ENCODE results near the gene GTF2IRD1. TPM values are rescaled to one million over a fixed set of nuclear protein-coding genes. Genes with fewer than 3 reads are reported as not detected.
A peak's percentile ranks its signal among the peaks of the same experiment; 100 is the strongest.

GTF2IRD1 gene
- total and polyA plus RNA-seq, 2 experiments from 2014 or later: 28.7 to 37.1 TPM

GRCh38 chr7:74467876-74468275 lies 14.2 kb downstream of the GTF2IRD1 start (continued):
- no peak for TF ChIP-seq ETS1 (IDR thresholded peaks at IDR 0.05)
- TF ChIP-seq ZNF114 (CRISPR knock-in tag; IDR thresholded peaks at IDR 0.05): no peak
- no peak for TF ChIP-seq JUNB (IDR thresholded peaks at IDR 0.05; ENCODE audit: unreplicated experiment)
- no peak for TF ChIP-seq EZH2phosphoT487 (IDR thresholded peaks at IDR 0.05; ENCODE audit: unreplicated experiment)
- no peak for TF ChIP-seq ZNF331 (CRISPR knock-in tag; IDR thresholded peaks at IDR 0.05; ENCODE audit: low read depth)
- TF ChIP-seq REST (IDR thresholded peaks at IDR 0.05; ENCODE audit: unreplicated experiment): no peak
- TF ChIP-seq CREB1 (CRISPR knock-in tag; IDR thresholded peaks at IDR 0.05; ENCODE audit: low read depth): no peak
- TF ChIP-seq NANOG (IDR thresholded peaks at IDR 0.05; ENCODE audit: borderline replicate concordance): no peak

- Histone ChIP-seq H3K4me1 (ENCODE audit: insufficient read depth) (no peaks in the 10 kb centered on the region), H3K36me3 (ENCODE audit: insufficient read depth) (no peaks in the 10 kb centered on the region), H3K79me2 (replicated peaks; ENCODE audit: insufficient read depth) (peaks cover 68% of the 10 kb centered on the region), H3K4me3 (no peak overlapping the region), H3K9me2 (ENCODE audit: insufficient read depth) (no peaks in the 10 kb centered on the region), H3K4me2 (no peak overlapping the region), H3K27me3 (ENCODE audit: insufficient read depth) (no peaks in the 10 kb centered on the region), H4K20me1 (replicated peaks; ENCODE audit: insufficient read depth) (peaks cover 15% of the 10 kb centered on the region), H3F3A (replicated peaks; ENCODE audit: low read depth) (no peaks in the 10 kb centered on the region), H3K27ac (ENCODE audit: low read depth) (0 out of 2 replicates have a peak overlapping the region, but pooled peaks have one; percentile 19), H2AFZ (no peak overlapping the region)
- no peak for ATAC-seq
- TF ChIP-seq EZH2phosphoT487 (IDR thresholded peaks at IDR 0.05; ENCODE audit: unreplicated experiment) (no peak), STAT1 (IDR thresholded peaks at IDR 0.05; ENCODE audit: unreplicated experiment) (no peak), POLR2AphosphoS5 (IDR thresholded peaks at IDR 0.05; ENCODE audit: low read depth) (no peak), ETS1 (IDR thresholded peaks at IDR 0.05) (no peak), REST (IDR thresholded peaks at IDR 0.05; ENCODE audit: unreplicated experiment) (no peak), NANOG (IDR thresholded peaks at IDR 0.05; ENCODE audit: borderline replicate concordance) (no peak), EZH2 (IDR thresholded peaks at IDR 0.05; ENCODE audit: low read depth, unreplicated experiment) (no peak), JUNB (IDR thresholded peaks at IDR 0.05; ENCODE audit: unreplicated experiment) (no peak), CREB1 (CRISPR knock-in tag; IDR thresholded peaks at IDR 0.05; ENCODE audit: low read depth) (no peak), ZNF331 (CRISPR knock-in tag; IDR thresholded peaks at IDR 0.05; ENCODE audit: low read depth) (no peak)
- Mint-ChIP-seq H3K4me1 (peaks cover 3% of the 10 kb centered on the region; the same call in 1 of the 3 replicates), H3K27ac (no peak overlapping the region), H3K27me3 (ENCODE audit: insufficient read depth, low read depth, poor library complexity) (peaks cover 2% of the 10 kb centered on the region), H3K4me3 (no peak overlapping the region), H3K9me3 (no peaks in the 10 kb centered on the region), H3K36me3 (ENCODE audit: low read depth) (no peaks in the 10 kb centered on the region)
- DNase-seq (ENCODE audit: low spot score): no peak
These were observed 16.8 kb downstream of the GTF2IRD1 start for GRCh38 chr7:74470504-74470903.
